ENCODE measurements around the gene VPS9D1. TPM values are rescaled to one million over a fixed set of nuclear protein-coding genes. Genes with fewer than 3 reads are reported as not detected.
A peak's percentile ranks its signal among the peaks of the same experiment; 100 is the strongest.

VPS9D1 gene
- total and polyA plus RNA-seq, 2 experiments from 2014 or later, result 2.1 to 2.2 TPM

GRCh38 chr16:89759746-89760340, 39.1 kb upstream of the VPS9D1 start:
- Mint-ChIP-seq H3K4me1 (no peaks in the 10 kb centered on the region), H3K4me3 (no peak overlapping the region), H3K9me3 (no peaks in the 10 kb centered on the region), H3K27ac (no peak overlapping the region), H3K27me3 (ENCODE audit: insufficient read depth, low read depth, poor library complexity) (peaks cover 11% of the 10 kb centered on the region), H3K36me3 (ENCODE audit: low read depth) (peaks cover 83% of the 10 kb centered on the region)
- Histone ChIP-seq H4K20me1 (replicated peaks; ENCODE audit: insufficient read depth) (peaks cover 10% of the 10 kb centered on the region; the same call in 1 of the 2 replicates), H2AFZ (no peak overlapping the region), H3K9me2 (ENCODE audit: insufficient read depth) (no peaks in the 10 kb centered on the region), H3K4me1 (ENCODE audit: insufficient read depth) (no peaks in the 10 kb centered on the region), H3K36me3 (ENCODE audit: insufficient read depth) (peaks cover 51% of the 10 kb centered on the region), H3K27ac (ENCODE audit: low read depth) (no peak overlapping the region), H3K79me2 (replicated peaks; ENCODE audit: insufficient read depth) (0 out of 2 replicates have a peak, but pooled peaks cover 1% of the 10 kb centered on the region), H3K4me2 (no peak overlapping the region), H3F3A (replicated peaks; ENCODE audit: low read depth) (0 out of 2 replicates have a peak, but pooled peaks cover 4% of the 10 kb centered on the region), H3K27me3 (ENCODE audit: insufficient read depth) (no peaks in the 10 kb centered on the region), H3K4me3 (no peak overlapping the region)
- ATAC-seq (peak; percentile 70), DNase-seq (ENCODE audit: low spot score) (peak; percentile 22)
- TF ChIP-seq NANOG (IDR thresholded peaks at IDR 0.05; ENCODE audit: borderline replicate concordance) (no peak), ZNF114 (CRISPR knock-in tag; IDR thresholded peaks at IDR 0.05) (no peak), CREB1 (CRISPR knock-in tag; IDR thresholded peaks at IDR 0.05; ENCODE audit: low read depth) (no peak), REST (IDR thresholded peaks at IDR 0.05; ENCODE audit: unreplicated experiment) (no peak), EZH2 (IDR thresholded peaks at IDR 0.05; ENCODE audit: low read depth, unreplicated experiment) (no peak), STAT1 (IDR thresholded peaks at IDR 0.05; ENCODE audit: unreplicated experiment) (no peak), JUNB (IDR thresholded peaks at IDR 0.05; ENCODE audit: unreplicated experiment) (no peak), POLR2AphosphoS5 (IDR thresholded peaks at IDR 0.05; ENCODE audit: low read depth) (no peak), ETS1 (IDR thresholded peaks at IDR 0.05) (no peak), ZNF331 (CRISPR knock-in tag; IDR thresholded peaks at IDR 0.05; ENCODE audit: low read depth) (no peak), EZH2phosphoT487 (IDR thresholded peaks at IDR 0.05; ENCODE audit: unreplicated experiment) (no peak)

GRCh38 chr16:89749637-89750036, 28.9 kb upstream of the VPS9D1 start:
- H3K36me3 Mint-ChIP-seq (ENCODE audit: low read depth), result peaks cover 64% of the 10 kb centered on the region
- peaks cover 45% of the 10 kb centered on the region for H3K36me3 ChIP-seq (ENCODE audit: insufficient read depth)
- no peak for ATAC-seq

More at GRCh38 chr16:89749637-89750036, 28.9 kb upstream of the VPS9D1 start:
- no peak for DNase-seq (ENCODE audit: low spot score)
- Histone ChIP-seq H3K79me2 (replicated peaks; ENCODE audit: insufficient read depth) (0 out of 2 replicates have a peak, but pooled peaks cover 1% of the 10 kb centered on the region), H3F3A (replicated peaks; ENCODE audit: low read depth) (0 out of 2 replicates have a peak, but pooled peaks cover 7% of the 10 kb centered on the region), H3K4me2 (no peak overlapping the region), H2AFZ (no peak overlapping the region), H3K27me3 (ENCODE audit: insufficient read depth) (no peaks in the 10 kb centered on the region), H3K4me3 (no peak overlapping the region), H4K20me1 (replicated peaks; ENCODE audit: insufficient read depth) (no peaks in the 10 kb centered on the region; the same call in 1 of the 2 replicates), H3K27ac (ENCODE audit: low read depth) (no peak overlapping the region), H3K4me1 (ENCODE audit: insufficient read depth) (no peaks in the 10 kb centered on the region), H3K9me2 (ENCODE audit: insufficient read depth) (no peaks in the 10 kb centered on the region)
- peaks cover 5% of the 10 kb centered on the region for H3K27me3 Mint-ChIP-seq (ENCODE audit: insufficient read depth, low read depth, poor library complexity)
- H3K4me3 Mint-ChIP-seq, result no peak overlapping the region
- no peaks in the 10 kb centered on the region for H3K9me3 Mint-ChIP-seq
- TF ChIP-seq STAT1 (IDR thresholded peaks at IDR 0.05; ENCODE audit: unreplicated experiment), result no peak
- TF ChIP-seq NANOG (IDR thresholded peaks at IDR 0.05; ENCODE audit: borderline replicate concordance), result no peak
- no peak for TF ChIP-seq CREB1 (CRISPR knock-in tag; IDR thresholded peaks at IDR 0.05; ENCODE audit: low read depth)
- TF ChIP-seq EZH2 (IDR thresholded peaks at IDR 0.05; ENCODE audit: low read depth, unreplicated experiment), result no peak
- no peak for TF ChIP-seq POLR2AphosphoS5 (IDR thresholded peaks at IDR 0.05; ENCODE audit: low read depth)
- no peak for TF ChIP-seq ETS1 (IDR thresholded peaks at IDR 0.05)
- no peak for TF ChIP-seq JUNB (IDR thresholded peaks at IDR 0.05; ENCODE audit: unreplicated experiment)
- no peaks in the 10 kb centered on the region for H3K4me1 Mint-ChIP-seq
- H3K27ac Mint-ChIP-seq, result no peak overlapping the region

Data from GM23338 (cell line).